GM12878 (cell line): Measurements from ENCODE around the gene COL24A1.

Experiments used
- BHLHE40 ChIP-seq, 2 experiments: fragments of 450-650 bp in 1 of 2; IDR thresholded peaks; 2 replicates each; pipeline ENCODE4 v1.6.1; 2011 to 2017; ENCODE audit warnings: low read depth in 2 of 2, borderline replicate concordance in 1 of 2, improper control_type of control experiment in 1 of 2, low read length in 1 of 2, mild to moderate bottlenecking in 1 of 2
- CEBPB ChIP-seq, 2 experiments: fragments of 150-350 bp in 1 of 2; IDR thresholded peaks; 2 replicates each; pipeline ENCODE4 v1.6.1; 2012 to 2014; ENCODE audit warnings: low read depth in 2 of 2, low read length in 2 of 2, borderline replicate concordance in 1 of 2, inconsistent platforms in 1 of 2
- ESRRA ChIP-seq: IDR thresholded peaks from 2 replicates; pipeline ENCODE4 v1.6.1; 2012; ENCODE audit warnings: mild to moderate bottlenecking, low read length, improper control_type of control experiment
- EZH2 ChIP-seq: IDR thresholded peaks from 2 replicates; pipeline ENCODE4 v1.6.1; 2012; ENCODE audit warnings: low read depth, mild to moderate bottlenecking, control low read depth, inconsistent platforms, low read length, borderline replicate concordance; ENCODE audit not compliant: control insufficient read depth
- JUND ChIP-seq: IDR thresholded peaks from 2 replicates; pipeline ENCODE4 v1.6.1; 2012; ENCODE audit warnings: low read depth, mild to moderate bottlenecking, low read length, improper control_type of control experiment, moderate library complexity
- RCOR1 ChIP-seq: conservative IDR thresholded peaks from 2 replicates; pipeline ENCODE4 v1.6.1; 2012; ENCODE audit warnings: low read depth, low read length, improper control_type of control experiment
- SREBF1 ChIP-seq: IDR thresholded peaks from 2 replicates; pipeline ENCODE4 v1.6.1; 2012; ENCODE audit warnings: mild to moderate bottlenecking, low read length
- TF ChIP-seq, protein P1 (sequence below), 3 experiments: IDR thresholded peaks in 2 of 3; conservative IDR thresholded peaks in 1 of 3; 2 replicates each; pipeline ENCODE4 v1.5.1; 2011; ENCODE audit warnings: low read depth in 3 of 3, low read length in 3 of 3, mild to moderate bottlenecking in 3 of 3, control low read depth in 2 of 3, moderate library complexity in 2 of 3, inconsistent platforms in 1 of 3, mixed read lengths in 1 of 3; ENCODE audit not compliant: control insufficient read depth in 2 of 3, insufficient read depth in 1 of 3; ENCODE audit errors: extremely low read depth in 1 of 3
- TF ChIP-seq, protein P2 (sequence below): IDR thresholded peaks from 2 replicates; pipeline ENCODE4 v1.6.1; 2012; ENCODE audit warnings: low read depth, low read length, improper control_type of control experiment
- TF ChIP-seq, protein P3 (sequence below): IDR thresholded peaks from 2 replicates; pipeline ENCODE4 v1.6.1; 2012; ENCODE audit warnings: low read depth, low read length, improper control_type of control experiment

DNA sequence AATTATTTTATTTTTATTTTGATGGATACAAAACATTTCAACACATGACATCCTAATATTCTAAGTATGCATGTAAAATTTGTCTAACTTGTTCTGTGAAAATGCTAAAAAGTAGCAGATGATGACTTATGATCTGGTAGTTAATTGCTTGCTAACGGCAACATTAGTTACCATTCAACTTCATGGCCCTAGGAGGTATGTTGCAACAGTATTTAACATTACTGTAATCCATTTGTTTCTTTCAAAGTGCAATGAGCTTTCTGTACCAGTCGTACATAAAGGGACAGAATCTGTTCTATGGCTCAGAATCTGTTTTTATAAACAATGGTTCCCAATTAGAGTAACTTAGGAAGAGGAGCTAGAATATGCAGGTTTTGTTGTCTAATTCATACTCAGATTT lies 356.8 kb downstream of the COL24A1 start:
- TF ChIP-seq, protein P1, sequence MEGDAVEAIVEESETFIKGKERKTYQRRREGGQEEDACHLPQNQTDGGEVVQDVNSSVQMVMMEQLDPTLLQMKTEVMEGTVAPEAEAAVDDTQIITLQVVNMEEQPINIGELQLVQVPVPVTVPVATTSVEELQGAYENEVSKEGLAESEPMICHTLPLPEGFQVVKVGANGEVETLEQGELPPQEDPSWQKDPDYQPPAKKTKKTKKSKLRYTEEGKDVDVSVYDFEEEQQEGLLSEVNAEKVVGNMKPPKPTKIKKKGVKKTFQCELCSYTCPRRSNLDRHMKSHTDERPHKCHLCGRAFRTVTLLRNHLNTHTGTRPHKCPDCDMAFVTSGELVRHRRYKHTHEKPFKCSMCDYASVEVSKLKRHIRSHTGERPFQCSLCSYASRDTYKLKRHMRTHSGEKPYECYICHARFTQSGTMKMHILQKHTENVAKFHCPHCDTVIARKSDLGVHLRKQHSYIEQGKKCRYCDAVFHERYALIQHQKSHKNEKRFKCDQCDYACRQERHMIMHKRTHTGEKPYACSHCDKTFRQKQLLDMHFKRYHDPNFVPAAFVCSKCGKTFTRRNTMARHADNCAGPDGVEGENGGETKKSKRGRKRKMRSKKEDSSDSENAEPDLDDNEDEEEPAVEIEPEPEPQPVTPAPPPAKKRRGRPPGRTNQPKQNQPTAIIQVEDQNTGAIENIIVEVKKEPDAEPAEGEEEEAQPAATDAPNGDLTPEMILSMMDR (IDR thresholded peaks at IDR 0.05 in 2 of 3, conservative IDR thresholded peaks at IDR 0.05 in 1 of 3; ENCODE audit: control insufficient read depth in 2 of 3, extremely low read depth in 1 of 3, insufficient read depth in 1 of 3, low read depth in 3 of 3, low read length in 3 of 3): no peak
- TF ChIP-seq CEBPB (IDR thresholded peaks at IDR 0.05; ENCODE audit: borderline replicate concordance in 1 of 2, low read depth in 2 of 2, low read length in 2 of 2) (no peak), SREBF1 (no peak), BHLHE40 (IDR thresholded peaks at IDR 0.05; ENCODE audit: borderline replicate concordance in 1 of 2, low read depth in 2 of 2, low read length in 1 of 2) (no peak), RCOR1 (no peak), JUND (no peak), EZH2 (no peak), ESRRA (no peak)
- TF ChIP-seq, protein P2, sequence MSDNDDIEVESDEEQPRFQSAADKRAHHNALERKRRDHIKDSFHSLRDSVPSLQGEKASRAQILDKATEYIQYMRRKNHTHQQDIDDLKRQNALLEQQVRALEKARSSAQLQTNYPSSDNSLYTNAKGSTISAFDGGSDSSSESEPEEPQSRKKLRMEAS: no peak
- TF ChIP-seq, protein P3, sequence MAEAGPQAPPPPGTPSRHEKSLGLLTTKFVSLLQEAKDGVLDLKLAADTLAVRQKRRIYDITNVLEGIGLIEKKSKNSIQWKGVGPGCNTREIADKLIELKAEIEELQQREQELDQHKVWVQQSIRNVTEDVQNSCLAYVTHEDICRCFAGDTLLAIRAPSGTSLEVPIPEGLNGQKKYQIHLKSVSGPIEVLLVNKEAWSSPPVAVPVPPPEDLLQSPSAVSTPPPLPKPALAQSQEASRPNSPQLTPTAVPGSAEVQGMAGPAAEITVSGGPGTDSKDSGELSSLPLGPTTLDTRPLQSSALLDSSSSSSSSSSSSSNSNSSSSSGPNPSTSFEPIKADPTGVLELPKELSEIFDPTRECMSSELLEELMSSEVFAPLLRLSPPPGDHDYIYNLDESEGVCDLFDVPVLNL: no peak
